GM23248 (cell line): ENCODE measurements around the gene CTNNA3.

Source experiments
- EZH2 ChIP-seq: fragments of 200-600 bp; sonication (generic); IDR thresholded peaks from 2 replicates; pipeline ENCODE4 v1.6.1; 2018; ENCODE audit warnings: antibody characterized with exemption, mild to moderate bottlenecking; ENCODE audit not compliant: insufficient read depth, poor library complexity, severe bottlenecking
- EZH2phosphoT487 ChIP-seq: fragments of 200-600 bp; sonication (generic); IDR thresholded peaks from 2 replicates; pipeline ENCODE4 v1.6.1; 2018; ENCODE audit warnings: antibody characterized with exemption, moderate library complexity, mild to moderate bottlenecking, low read depth; ENCODE audit not compliant: insufficient read depth

GRCh38 chr10:67668448-67668847 is 27.5 kb downstream of the CTNNA3 start:
- TF ChIP-seq EZH2: no peak
- TF ChIP-seq EZH2phosphoT487: no peak
